GM23248 (cell line): ENCODE measurements around the gene CACNA1C. TPM values are rescaled to one million over a fixed set of nuclear protein-coding genes. Genes with fewer than 3 reads are reported as not detected.

ENCODE experiments used
- DNase-seq: peaks from one replicate; pipeline ENCODE4 v3.0.0-alpha.2; 2015
- H2AFZ ChIP-seq: fragments of 200-600 bp; sonication (generic); 2 replicates; pipeline ENCODE4 v1.6.1; 2016; ENCODE audit warnings: antibody characterized with exemption
- H3F3A ChIP-seq: fragments of 200-600 bp; sonication (generic); 2 replicates; pipeline ENCODE4 v1.6.1; 2016; ENCODE audit warnings: mild to moderate bottlenecking, antibody characterized with exemption, mixed run types; ENCODE audit not compliant: insufficient read depth
- H3K27ac ChIP-seq: fragments of 200-600 bp; sonication (generic); 2 replicates; pipeline ENCODE4 v1.5.1; 2016; ENCODE audit warnings: mild to moderate bottlenecking
- H3K27me3 ChIP-seq: fragments of 200-600 bp; sonication (generic); replicated peaks from 2 replicates; pipeline ENCODE4 v1.6.1; 2016; ENCODE audit warnings: mild to moderate bottlenecking; ENCODE audit not compliant: insufficient read depth
- H3K36me3 ChIP-seq: fragments of 200-600 bp; sonication (generic); 2 replicates; pipeline ENCODE4 v1.6.1; 2016; ENCODE audit warnings: low read depth, mild to moderate bottlenecking
- H3K4me1 ChIP-seq: fragments of 200-600 bp; sonication (generic); 2 replicates; pipeline ENCODE4 v1.6.1; 2016; ENCODE audit warnings: mild to moderate bottlenecking; ENCODE audit not compliant: insufficient read depth
- H3K4me2 ChIP-seq: fragments of 200-600 bp; sonication (generic); one replicate; pipeline ENCODE4 v1.6.1; 2016; ENCODE audit warnings: mild to moderate bottlenecking; ENCODE audit not compliant: unreplicated experiment
- H3K4me3 ChIP-seq: fragments of 200-600 bp; sonication (generic); 2 replicates; pipeline ENCODE4 v1.5.1; 2016; ENCODE audit warnings: mild to moderate bottlenecking
- H3K79me2 ChIP-seq: fragments of 200-600 bp; sonication (generic); 2 replicates; pipeline ENCODE4 v1.6.1; 2016; ENCODE audit warnings: mild to moderate bottlenecking; ENCODE audit not compliant: insufficient read depth
- H3K9ac ChIP-seq: fragments of 200-600 bp; sonication (generic); 2 replicates; pipeline ENCODE4 v1.6.1; 2016; ENCODE audit warnings: mild to moderate bottlenecking
- H3K9me2 ChIP-seq: fragments of 200-600 bp; sonication (generic); 2 replicates; pipeline ENCODE4 v1.6.1; 2016; ENCODE audit warnings: mixed run types, mild to moderate bottlenecking, moderate library complexity; ENCODE audit not compliant: insufficient read depth
- H3K9me3 ChIP-seq: fragments of 200-600 bp; sonication (generic); one replicate; pipeline ENCODE4 v1.6.1; 2017; ENCODE audit warnings: low read depth
- H4K20me1 ChIP-seq: fragments of 200-600 bp; sonication (generic); 2 replicates; pipeline ENCODE4 v1.6.0; 2016; ENCODE audit not compliant: insufficient read depth
- EZH2 ChIP-seq: fragments of 200-600 bp; sonication (generic); IDR thresholded peaks from 2 replicates; pipeline ENCODE4 v1.6.1; 2018; ENCODE audit warnings: antibody characterized with exemption, mild to moderate bottlenecking; ENCODE audit not compliant: insufficient read depth, poor library complexity, severe bottlenecking
- EZH2phosphoT487 ChIP-seq: fragments of 200-600 bp; sonication (generic); IDR thresholded peaks from 2 replicates; pipeline ENCODE4 v1.6.1; 2018; ENCODE audit warnings: antibody characterized with exemption, moderate library complexity, mild to moderate bottlenecking, low read depth; ENCODE audit not compliant: insufficient read depth
- WGBS, 2 experiments: methylation state at CpG; one replicate each; pipeline ENCODE4 v1.1.6; 2015 to 2017; ENCODE audit warnings: low lambda C conversion rate in 2 of 2, low coverage in 1 of 2; ENCODE audit errors: missing lambda C conversion rate in 2 of 2; 5-methylcytosine and 5-hydroxymethylcytosine counted together
- in situ Hi-C: fragments of 300-500 bp; cut with MboI; formaldehyde crosslinking; loops from 2 replicates; pipeline ENCODE4 v1.15.0; 2020
- polyA plus RNA-seq: library from polyadenylated mRNA; unstranded; fragments of >200 nt; fragmentation: Nextera tagmentation; extraction: Ambion mirVana; gene quantifications from 2 replicates; pipeline ENCODE4 v1.2.1, GENCODE V29; 2016
- total RNA-seq: library from RNA; depleted of rRNA; stranded (reverse); fragments of >200 nt; shearing (Covaris generic); gene quantifications from 2 replicates; pipeline ENCODE4 v1.2.3, GENCODE V29; 2014

Gene CACNA1C
- total and polyA plus RNA-seq, 2 experiments from 2014 or later, result 4.9 to 11.5 TPM

- no peaks in the 10 kb centered on the region for H3K4me1 ChIP-seq
- no peaks in the 10 kb centered on the region for H3K9me3 ChIP-seq
- 94 to 97% methylated on average over 7 of the region's 7 CpGs for WGBS, 2 experiments
- in situ Hi-C loops, result no loop called here
- no peaks in the 10 kb centered on the region for H3K27me3 ChIP-seq
- no peaks in the 10 kb centered on the region for H3K79me2 ChIP-seq
- DNase-seq, result no peak
- H2AFZ ChIP-seq, result no peak overlapping the region
- no peaks in the 10 kb centered on the region for H3F3A ChIP-seq
- no peaks in the 10 kb centered on the region for H4K20me1 ChIP-seq
- peaks cover 23% of the 10 kb centered on the region; the same call in 1 of the 2 replicates for H3K36me3 ChIP-seq
- no peak overlapping the region for H3K4me2 ChIP-seq
- TF ChIP-seq EZH2 (no peak), EZH2phosphoT487 (no peak)
- no peaks in the 10 kb centered on the region for H3K9me2 ChIP-seq
- no peak overlapping the region for H3K27ac ChIP-seq
- H3K4me3 ChIP-seq, result no peak overlapping the region
- H3K9ac ChIP-seq, result no peak overlapping the region
Measured at GRCh38 chr12:2664721-2665577, 612.2 kb downstream of the CACNA1C start.

- H3K9me2 ChIP-seq, result no peaks in the 10 kb centered on the region
- H3K4me3 ChIP-seq, result no peak overlapping the region
- in situ Hi-C loops, result no loop called here
- H2AFZ ChIP-seq, result no peak overlapping the region
- H4K20me1 ChIP-seq, result no peaks in the 10 kb centered on the region
- 87 to 91% methylated on average over 11 of the region's 11 CpGs for WGBS, 2 experiments
- no peaks in the 10 kb centered on the region for H3K27me3 ChIP-seq
- DNase-seq, result peak; percentile 20
- TF ChIP-seq EZH2 (no peak), EZH2phosphoT487 (no peak)
- H3K27ac ChIP-seq, result no peak overlapping the region
- H3K79me2 ChIP-seq, result no peaks in the 10 kb centered on the region
- no peak overlapping the region for H3K9ac ChIP-seq
- H3K9me3 ChIP-seq, result no peaks in the 10 kb centered on the region
- H3K4me2 ChIP-seq, result no peak overlapping the region
- H3K4me1 ChIP-seq, result no peaks in the 10 kb centered on the region
- no peaks in the 10 kb centered on the region for H3F3A ChIP-seq
- H3K36me3 ChIP-seq, result peaks cover 27% of the 10 kb centered on the region; the same call in 1 of the 2 replicates
Measured at GRCh38 chr12:2666411-2666810, 613.6 kb downstream of the CACNA1C start.

GRCh38 chr12:2666846-2667245, 614.1 kb downstream of the CACNA1C start:
- no peaks in the 10 kb centered on the region for H4K20me1 ChIP-seq
- no peaks in the 10 kb centered on the region for H3K79me2 ChIP-seq
- no peaks in the 10 kb centered on the region for H3K9me2 ChIP-seq
- no peaks in the 10 kb centered on the region for H3K9me3 ChIP-seq
- DNase-seq, result no peak
- H3K4me1 ChIP-seq, result no peaks in the 10 kb centered on the region
- in situ Hi-C loops, result no loop called here
- no peak overlapping the region for H3K4me2 ChIP-seq
- H3K9ac ChIP-seq, result no peak overlapping the region
- H3F3A ChIP-seq, result no peaks in the 10 kb centered on the region
- H3K36me3 ChIP-seq, result peaks cover 27% of the 10 kb centered on the region; the same call in 1 of the 2 replicates
- 75 to 87% methylated on average over 3 of the region's 3 CpGs for WGBS, 2 experiments
- H3K27ac ChIP-seq, result no peak overlapping the region
- TF ChIP-seq EZH2phosphoT487, result no peak
- TF ChIP-seq EZH2, result no peak
- H3K4me3 ChIP-seq, result no peak overlapping the region
- no peaks in the 10 kb centered on the region for H3K27me3 ChIP-seq
- H2AFZ ChIP-seq, result no peak overlapping the region

DNA sequence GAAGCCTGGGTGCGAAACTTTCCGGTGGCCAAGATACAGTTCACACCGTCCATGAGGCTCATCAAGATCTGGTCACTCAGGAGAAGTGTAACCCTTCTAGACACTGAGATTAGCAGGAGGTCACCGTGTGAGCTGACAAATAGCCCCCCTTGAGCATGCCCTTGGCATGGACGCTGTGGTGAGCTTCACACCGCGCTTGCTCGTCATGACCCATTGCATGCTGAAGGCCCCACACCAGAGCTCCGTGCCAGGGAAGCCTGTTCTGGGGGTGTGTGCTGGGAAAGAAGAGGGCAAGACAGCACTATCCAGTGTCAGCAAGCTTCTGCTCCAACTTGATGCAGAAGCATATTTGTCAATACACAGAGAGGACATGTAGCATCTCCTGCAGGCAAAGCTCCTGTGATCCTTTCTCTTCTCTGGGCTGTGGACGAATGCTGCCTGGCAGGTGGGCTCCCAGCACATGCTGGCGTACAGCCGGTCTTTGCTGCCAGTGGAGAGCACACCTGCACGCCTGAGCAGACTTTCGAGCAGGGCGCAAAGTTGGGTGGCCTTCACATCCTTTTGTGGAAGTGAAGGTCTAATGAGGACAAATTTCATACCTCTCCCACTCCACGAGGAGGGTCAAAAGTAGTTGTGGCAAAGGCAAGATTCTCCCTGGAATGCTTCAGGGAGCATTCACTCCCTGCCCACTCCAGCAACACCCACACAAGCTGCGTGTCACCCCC, 615.1 kb downstream of the CACNA1C start:
- Histone ChIP-seq H3F3A (no peaks in the 10 kb centered on the region), H3K27ac (no peak overlapping the region), H3K27me3 (no peaks in the 10 kb centered on the region), H3K9me3 (no peaks in the 10 kb centered on the region), H3K4me1 (no peaks in the 10 kb centered on the region), H4K20me1 (no peaks in the 10 kb centered on the region), H3K79me2 (no peaks in the 10 kb centered on the region), H3K4me2 (no peak overlapping the region), H2AFZ (no peak overlapping the region), H3K9ac (no peak overlapping the region), H3K9me2 (no peaks in the 10 kb centered on the region), H3K36me3 (peaks cover 20% of the 10 kb centered on the region; the same call in 1 of the 2 replicates), H3K4me3 (no peak overlapping the region)
- WGBS, 2 experiments, result 89 to 90% methylated on average over 15 to 17 of the region's 17 CpGs
- TF ChIP-seq EZH2phosphoT487, result no peak
- no peak for TF ChIP-seq EZH2
- in situ Hi-C loops, result no loop called here
- no peak for DNase-seq
